Endothelial cell (in vitro differentiated cells): ENCODE measurements around the gene CD4. TPM values are rescaled to one million over a fixed set of nuclear protein-coding genes. Genes with fewer than 3 reads are reported as not detected.
A peak's percentile ranks its signal among the peaks of the same experiment; 100 is the strongest.

Source experiments
- DNase-seq: peaks from one replicate; pipeline ENCODE4 v3.0.0; 2021; ENCODE audit warnings: low spot score
- H3K27ac Mint-ChIP-seq: one replicate; pipeline ENCODE4 v1.8.0; 2021; ENCODE audit warnings: mixed read lengths, inconsistent platforms; ENCODE audit not compliant: unreplicated experiment
- H3K27me3 Mint-ChIP-seq: one replicate; pipeline ENCODE4 v1.8.0; 2021; ENCODE audit warnings: mild to moderate bottlenecking, moderate library complexity, mixed read lengths, inconsistent platforms; ENCODE audit not compliant: unreplicated experiment
- H3K36me3 Mint-ChIP-seq: one replicate; pipeline ENCODE4 v1.8.0; 2021; ENCODE audit warnings: mild to moderate bottlenecking, low read depth, mixed read lengths, inconsistent platforms; ENCODE audit not compliant: unreplicated experiment
- H3K4me1 Mint-ChIP-seq: one replicate; pipeline ENCODE4 v1.8.0; 2021; ENCODE audit warnings: mild to moderate bottlenecking, mixed read lengths, inconsistent platforms; ENCODE audit not compliant: unreplicated experiment
- H3K4me3 Mint-ChIP-seq: one replicate; pipeline ENCODE4 v1.8.0; 2021; ENCODE audit warnings: mild to moderate bottlenecking, mixed read lengths, inconsistent platforms; ENCODE audit not compliant: unreplicated experiment
- H3K9me3 Mint-ChIP-seq: one replicate; pipeline ENCODE4 v1.8.0; 2021; ENCODE audit warnings: mixed read lengths, inconsistent platforms; ENCODE audit not compliant: unreplicated experiment
- CTCF ChIP-seq: fragments of 200-600 bp; sonication (generic); IDR thresholded peaks from one replicate; pipeline ENCODE4 v1.5.0; 2021; ENCODE audit warnings: antibody characterized with exemption; ENCODE audit not compliant: unreplicated experiment
- total RNA-seq: library from RNA; stranded (reverse); fragmentation: NEBNext Ultra II Directional; extraction: Animal tissue kit (Norgen Biotek cat#: 25700); gene quantifications from one replicate; pipeline ENCODE4 v1.2.1, GENCODE V29; 2021; ENCODE audit not compliant: unreplicated experiment

CD4 gene
- total RNA-seq, 1 donor from 2014 or later: 4.7 TPM

- peak; percentile 67 for DNase-seq
- H3K27me3 Mint-ChIP-seq: peaks cover 27% of the 10 kb centered on the region
- H3K9me3 Mint-ChIP-seq: no peaks in the 10 kb centered on the region
- H3K4me1 Mint-ChIP-seq: peaks cover 35% of the 10 kb centered on the region
- no peak for TF ChIP-seq CTCF
- H3K27ac Mint-ChIP-seq: peak overlapping the region; percentile 80
- peak overlapping the region; percentile 86 for H3K4me3 Mint-ChIP-seq
- H3K36me3 Mint-ChIP-seq: peaks cover 22% of the 10 kb centered on the region
Observed at GRCh38 chr12:6827437-6827911, 38.1 kb downstream of the CD4 start.

- peak within 1 kb of the TSS; percentile 80 for H3K27ac Mint-ChIP-seq
- H3K4me3 Mint-ChIP-seq: peak within 1 kb of the TSS; percentile 99
- H3K27me3 Mint-ChIP-seq: peaks cover 25% of the 10 kb centered on the region
- DNase-seq: peak; percentile 35
- H3K9me3 Mint-ChIP-seq: no peaks in the 10 kb centered on the region
- H3K36me3 Mint-ChIP-seq: peaks cover 22% of the 10 kb centered on the region
- TF ChIP-seq CTCF: no peak
- H3K4me1 Mint-ChIP-seq: peaks cover 29% of the 10 kb centered on the region
Observed at GRCh38 chr12:6827982-6828780, 38.9 kb downstream of the CD4 start, which contains the start of gene P3H3. Gene P3H3 (plus strand): TSS chr12:6828407. CDS start chr12:6828441, 34 bp downstream.

GRCh38 chr12:6828781-6829535 lies 39.6 kb downstream of the CD4 start:
- peak; percentile 52 for DNase-seq
- H3K27ac Mint-ChIP-seq: peak overlapping the region; percentile 82
- H3K27me3 Mint-ChIP-seq: peaks cover 25% of the 10 kb centered on the region
- H3K4me1 Mint-ChIP-seq: peaks cover 29% of the 10 kb centered on the region
- TF ChIP-seq CTCF: no peak
- no peaks in the 10 kb centered on the region for H3K9me3 Mint-ChIP-seq
- H3K4me3 Mint-ChIP-seq: peak overlapping the region; percentile 99
- peaks cover 22% of the 10 kb centered on the region for H3K36me3 Mint-ChIP-seq

GRCh38 chr12:6829536-6830220 lies 40.4 kb downstream of the CD4 start:
- H3K4me3 Mint-ChIP-seq: peak overlapping the region; percentile 99
- no peak for DNase-seq
- H3K27ac Mint-ChIP-seq: peak overlapping the region; percentile 82
- no peak for TF ChIP-seq CTCF
- H3K36me3 Mint-ChIP-seq: peaks cover 21% of the 10 kb centered on the region
- peaks cover 25% of the 10 kb centered on the region for H3K27me3 Mint-ChIP-seq
- H3K4me1 Mint-ChIP-seq: peaks cover 27% of the 10 kb centered on the region
- H3K9me3 Mint-ChIP-seq: no peaks in the 10 kb centered on the region
